Measurements from ENCODE around the gene SSC4D.
A peak's percentile ranks its signal among the peaks of the same experiment; 100 is the strongest.

The SSC4D gene

DNA sequence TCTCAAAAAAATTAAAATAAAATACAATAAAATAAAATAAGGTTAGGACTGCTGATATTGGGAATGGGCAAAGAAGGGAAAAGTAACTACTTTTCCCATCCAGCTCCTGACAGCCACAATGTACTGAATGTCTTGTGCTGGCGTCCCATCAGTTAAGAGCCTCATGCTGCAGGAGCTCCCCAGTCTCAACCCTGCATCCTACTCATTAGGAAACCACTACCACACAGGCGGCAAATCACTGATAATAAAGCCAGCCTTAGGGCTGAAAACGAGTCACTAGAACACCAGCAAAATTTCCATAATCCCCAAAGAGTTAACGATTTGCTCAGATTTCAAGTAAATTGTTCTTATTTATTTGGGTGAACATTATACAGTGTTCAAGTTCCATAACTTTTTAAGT, 55.0 kb downstream of the SSC4D start:
- DNase-seq (ENCODE audit: low spot score) = no peak

DNA sequence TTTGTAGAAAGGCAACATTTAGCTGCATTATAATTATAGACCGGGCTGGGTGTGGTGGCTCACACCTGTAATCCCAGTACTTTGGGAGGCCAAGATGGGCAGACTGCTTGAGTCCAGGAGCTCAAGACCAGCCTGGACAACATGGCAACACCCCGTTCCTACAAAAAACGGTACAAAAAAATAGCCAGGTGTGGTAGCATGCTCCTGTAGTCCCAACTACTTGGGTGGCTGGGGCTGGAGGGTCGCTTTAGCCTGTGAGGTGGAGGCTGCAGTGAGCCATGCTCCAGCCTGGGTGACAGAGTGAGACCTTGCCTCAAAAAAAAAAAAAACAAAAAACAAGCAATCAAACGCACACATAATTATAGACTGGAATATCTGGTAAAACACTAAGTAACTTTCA, 55.8 kb downstream of the SSC4D start:
- DNase-seq (ENCODE audit: low spot score) = no peak

DNA sequence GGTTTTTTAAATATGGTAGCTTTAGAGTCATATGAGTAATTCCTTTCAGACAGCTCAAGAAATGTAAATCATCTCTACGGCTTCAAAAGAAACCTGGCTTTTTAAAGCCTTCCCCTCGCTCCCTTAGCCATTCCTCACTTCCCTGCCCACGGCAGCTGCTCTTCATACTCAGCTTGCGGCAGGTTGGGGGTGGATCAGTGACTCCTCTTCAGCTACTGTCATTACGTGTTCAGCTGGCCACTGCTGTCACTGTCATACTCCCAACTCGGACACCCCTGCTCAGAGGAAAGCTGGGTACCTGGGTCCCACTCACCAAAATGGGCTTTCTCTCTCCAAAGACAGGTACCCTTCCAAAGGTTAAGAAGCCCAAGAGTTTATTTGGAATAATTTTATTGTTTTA, 57.3 kb downstream of the SSC4D start:
- no peak for DNase-seq (ENCODE audit: low spot score)

DNA sequence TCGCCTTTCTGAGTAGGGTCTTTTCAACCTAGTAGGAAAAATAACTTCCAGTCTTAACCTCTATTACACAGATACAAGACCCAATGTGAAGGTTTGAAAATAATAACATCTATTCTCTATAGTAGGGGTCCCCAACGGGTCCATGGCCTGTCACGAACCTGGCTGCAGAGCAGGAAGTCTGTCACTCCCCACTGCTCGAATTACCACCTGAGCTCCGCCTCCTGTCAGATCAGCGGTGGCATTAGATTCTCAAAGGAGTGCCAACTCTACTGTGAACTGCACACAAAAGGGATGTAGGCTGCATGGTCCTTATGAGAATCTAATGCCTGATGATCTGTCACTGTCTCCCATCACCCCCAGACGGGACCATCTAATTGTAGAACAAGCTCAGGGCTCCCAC, 58.1 kb downstream of the SSC4D start:
- DNase-seq (ENCODE audit: low spot score) = no peak

DNA sequence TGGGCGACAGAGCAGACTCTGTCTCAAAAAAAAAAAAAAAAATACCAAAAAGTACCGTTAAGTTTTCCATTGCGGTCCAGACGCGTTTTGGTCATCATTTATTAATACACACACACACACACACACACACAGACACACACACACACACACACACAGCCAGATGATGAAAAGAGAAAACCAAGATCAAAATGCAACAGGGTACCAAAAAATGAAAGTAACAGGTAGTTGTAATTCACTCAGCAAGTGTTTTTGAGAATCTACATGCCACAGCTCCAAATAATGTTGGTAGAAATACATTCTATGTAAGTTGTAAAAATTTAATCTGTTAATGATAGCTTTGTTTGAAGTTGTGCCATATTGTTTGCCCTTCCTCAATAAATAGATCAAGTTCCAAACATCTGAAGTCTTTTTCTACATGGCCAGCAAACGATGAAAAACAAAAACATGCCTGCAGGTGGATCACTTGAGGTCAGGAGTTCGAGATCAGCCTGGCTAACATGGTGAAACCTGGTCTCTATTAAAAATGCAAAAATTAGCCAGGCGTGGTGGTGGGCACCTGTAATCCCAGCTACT, 60.1 kb downstream of the SSC4D start:
- no peak for DNase-seq (ENCODE audit: low spot score)

DNA sequence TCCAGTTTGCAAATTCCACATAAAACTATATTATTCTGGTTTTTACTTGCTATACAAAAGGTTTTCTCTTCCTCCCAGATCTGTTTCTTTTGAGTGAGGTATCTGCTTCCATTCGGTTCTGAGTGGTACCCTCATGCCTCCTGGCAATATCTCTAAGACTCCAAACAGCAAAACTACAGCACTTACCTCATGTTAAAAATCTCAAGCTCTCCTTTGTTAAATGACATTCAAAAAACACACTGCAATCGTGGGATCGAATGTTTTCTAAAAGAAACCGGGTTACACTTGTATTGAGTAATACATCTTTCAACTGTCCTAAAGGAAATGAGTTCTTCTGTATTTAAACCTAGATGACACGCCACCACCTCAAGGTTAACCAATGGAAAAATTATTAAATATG, 61.8 kb downstream of the SSC4D start:
- no peak for DNase-seq (ENCODE audit: low spot score)

DNA sequence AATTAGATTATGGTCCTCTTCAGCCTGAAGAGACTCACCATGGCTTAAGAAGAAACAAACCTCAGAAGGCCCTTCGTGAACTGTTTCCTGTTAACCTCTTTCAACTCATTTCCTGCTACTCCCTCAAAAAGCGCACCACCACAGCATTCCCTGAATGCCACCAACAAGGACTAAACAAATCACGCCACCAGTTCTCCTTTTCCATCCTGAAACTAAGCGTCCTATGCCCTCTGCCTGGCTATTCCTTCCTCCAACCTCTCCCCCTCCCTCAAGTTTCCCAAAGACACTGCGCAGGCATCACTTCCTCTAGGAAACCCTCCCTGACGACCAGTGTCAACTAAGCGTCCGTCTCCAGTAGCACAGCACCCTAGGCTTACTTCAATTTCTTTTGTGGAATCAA, 62.7 kb downstream of the SSC4D start:
- DNase-seq (ENCODE audit: low spot score) = no peak

DNA sequence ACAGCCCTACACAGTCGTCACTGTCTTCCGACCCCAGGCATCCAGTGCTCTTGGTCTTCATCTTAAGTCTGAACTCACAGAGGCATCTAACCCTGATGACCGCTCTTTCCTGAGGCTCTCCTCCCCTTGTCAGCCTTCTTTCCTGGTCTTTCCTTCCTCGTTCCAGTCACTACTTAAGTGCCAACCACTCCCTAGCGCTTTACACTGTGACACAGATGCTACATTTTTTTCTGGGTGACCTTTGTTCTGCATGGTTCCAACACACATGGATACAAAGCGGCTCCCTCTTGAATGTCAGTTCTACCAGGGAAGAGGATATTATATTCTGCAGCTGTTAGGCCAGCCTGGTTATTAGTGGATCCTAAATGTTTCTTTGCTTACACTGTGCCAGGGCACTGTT, 63.4 kb downstream of the SSC4D start:
- DNase-seq (ENCODE audit: low spot score) = no peak

DNA sequence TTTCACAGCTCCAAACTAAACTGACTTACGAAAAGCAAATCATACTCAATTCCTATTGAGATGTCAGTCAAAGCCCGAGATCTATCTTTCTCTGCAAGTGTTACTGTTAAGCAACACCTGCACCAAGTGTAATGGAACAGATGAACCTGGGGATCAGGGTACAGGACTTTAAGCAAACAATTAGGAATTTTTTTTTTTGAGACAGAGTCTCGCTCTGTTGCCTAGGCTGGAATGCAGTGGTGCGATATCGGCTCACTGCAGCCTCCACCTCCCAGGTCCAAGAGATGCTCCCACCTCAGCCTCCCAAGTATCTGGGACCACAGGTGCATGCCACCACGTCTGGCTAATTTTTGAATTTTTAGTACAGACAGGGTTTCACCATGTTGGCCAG, 65.6 kb downstream of the SSC4D start:
- DNase-seq (ENCODE audit: low spot score) = no peak

DNA sequence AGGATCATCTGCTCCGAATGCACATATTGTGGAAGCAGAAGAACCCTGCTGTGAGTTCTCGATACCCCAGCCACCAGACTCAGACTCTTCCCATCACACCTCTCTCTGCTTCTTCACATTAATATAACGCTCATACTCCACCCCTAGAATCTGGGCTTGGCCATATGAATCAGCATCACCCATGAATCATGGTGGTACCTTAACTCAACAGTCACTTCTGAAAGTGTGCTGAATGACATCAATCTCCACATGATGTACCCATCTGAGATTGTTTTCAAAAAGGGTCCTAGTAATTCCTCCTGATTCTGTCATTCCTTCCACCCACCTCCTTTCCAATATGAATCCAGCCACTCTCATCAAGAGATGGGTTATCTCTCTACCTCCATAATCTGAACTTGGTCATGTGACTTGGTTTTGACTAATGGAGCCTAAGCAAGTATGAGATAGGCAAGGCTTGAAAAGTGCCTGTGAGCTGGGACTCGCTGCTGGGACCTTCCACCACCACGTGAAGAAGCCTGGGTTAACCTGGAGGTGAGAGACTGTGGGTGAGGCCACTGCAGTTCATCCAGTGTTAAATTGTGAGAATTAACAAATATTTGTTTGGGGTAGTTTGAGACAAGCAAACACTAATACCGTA, 66.1 kb downstream of the SSC4D start:
- peak; percentile 51 for DNase-seq (ENCODE audit: low spot score)

DNA sequence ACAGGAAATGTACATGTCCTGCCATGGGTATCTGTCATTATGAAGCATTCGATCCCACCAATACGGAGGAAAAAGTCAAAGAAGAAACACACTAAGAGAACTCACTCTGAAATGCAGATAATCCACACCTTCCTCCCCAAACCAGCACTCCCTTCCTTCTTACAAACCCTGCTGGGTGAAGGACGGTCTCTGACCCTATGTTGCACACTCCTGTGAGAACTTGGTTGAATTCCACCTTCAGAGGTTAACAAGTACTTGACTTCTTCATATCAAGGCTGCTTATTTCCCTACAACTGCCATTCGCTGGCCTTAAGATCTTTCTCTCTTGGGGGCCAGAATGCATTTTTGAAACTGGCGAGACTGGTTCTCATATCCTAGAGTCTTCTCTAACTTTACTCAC, 67.3 kb downstream of the SSC4D start:
- no peak for DNase-seq (ENCODE audit: low spot score)

DNA sequence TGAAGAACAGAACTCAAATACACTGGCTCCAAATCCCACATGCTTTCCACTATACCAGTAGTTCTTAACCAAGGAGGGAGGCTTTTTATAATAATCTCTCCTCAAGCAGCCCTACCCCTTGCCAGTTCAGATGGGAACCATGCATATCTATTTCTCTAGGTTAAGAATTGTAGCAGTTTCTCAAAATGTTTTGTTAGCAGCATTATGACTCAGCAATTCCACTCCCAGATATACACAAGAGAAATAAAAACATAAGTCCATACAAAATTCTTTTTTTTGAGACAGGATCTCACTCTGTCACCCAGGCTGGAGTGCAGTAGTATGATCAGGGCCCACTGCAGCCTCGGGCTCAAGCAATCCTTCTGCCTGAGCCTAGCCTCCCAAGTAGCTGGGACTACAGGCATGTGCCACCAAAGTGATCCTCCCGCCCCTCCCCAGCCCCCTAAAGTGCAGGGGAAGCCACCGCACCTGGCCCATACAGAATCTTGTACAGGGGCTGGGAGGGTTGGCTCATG, 68.8 kb downstream of the SSC4D start:
- no peak for DNase-seq (ENCODE audit: low spot score)

All from activated CD4-positive, alpha-beta T cell treated with anti-CD3 and anti-CD28 coated beads, Interleukin-2, Interleukin-4, amounts not matched to agents 100 ng/mL and 50 ng/mL, durations not matched to agents 16 hours and 8 hours (primary cell).